Stimulated activated naive B cell treated with anti-CD40 and anti-IgM and Interleukin-4, amounts not matched to agents 10 μg/mL and 1 μg/mL and 100 μg/mL, for 72 hours (primary cell): ENCODE measurements around the gene PTRH2.
A peak's percentile ranks its signal among the peaks of the same experiment; 100 is the strongest.
"Not testable (repeated sequence)": the region's sequence is repeated elsewhere in the genome, so short reads cannot be mapped to it uniquely, and the experiment has no call there.

Experiments used
- ATAC-seq, 2 donors: fragments of 150-1000 bp; cut with Tn5 transposase; replicated peaks; 2 replicates each; pipeline ENCODE4 v1.10.0; 2021; ENCODE audit warnings: moderate library complexity in 1 of 2
- DNase-seq: peaks from one replicate; pipeline ENCODE4 v3.0.0; 2021
- H3K27ac Mint-ChIP-seq: one replicate; pipeline ENCODE4 v1.8.0; 2022; ENCODE audit warnings: mild to moderate bottlenecking, mixed read lengths
- H3K27me3 Mint-ChIP-seq, 2 donors: one replicate each; pipeline ENCODE4 v1.8.0; 2022; ENCODE audit warnings: mixed read lengths in 2 of 2
- H3K36me3 Mint-ChIP-seq, 2 donors: one replicate each; pipeline ENCODE4 v1.8.0; 2022; ENCODE audit warnings: mixed read lengths in 2 of 2, mild to moderate bottlenecking in 1 of 2
- H3K4me1 Mint-ChIP-seq, 2 donors: one replicate each; pipeline ENCODE4 v1.8.0; 2022; ENCODE audit warnings: mixed read lengths in 2 of 2, mild to moderate bottlenecking in 1 of 2
- H3K4me3 Mint-ChIP-seq, 2 donors: one replicate each; pipeline ENCODE4 v1.8.0; 2022; ENCODE audit warnings: mild to moderate bottlenecking in 2 of 2, mixed read lengths in 2 of 2, moderate library complexity in 1 of 2
- H3K9me3 Mint-ChIP-seq, 2 donors: one replicate each; pipeline ENCODE4 v1.8.0; 2022; ENCODE audit warnings: mixed read lengths in 2 of 2, mild to moderate bottlenecking in 1 of 2

Gene PTRH2

DNA sequence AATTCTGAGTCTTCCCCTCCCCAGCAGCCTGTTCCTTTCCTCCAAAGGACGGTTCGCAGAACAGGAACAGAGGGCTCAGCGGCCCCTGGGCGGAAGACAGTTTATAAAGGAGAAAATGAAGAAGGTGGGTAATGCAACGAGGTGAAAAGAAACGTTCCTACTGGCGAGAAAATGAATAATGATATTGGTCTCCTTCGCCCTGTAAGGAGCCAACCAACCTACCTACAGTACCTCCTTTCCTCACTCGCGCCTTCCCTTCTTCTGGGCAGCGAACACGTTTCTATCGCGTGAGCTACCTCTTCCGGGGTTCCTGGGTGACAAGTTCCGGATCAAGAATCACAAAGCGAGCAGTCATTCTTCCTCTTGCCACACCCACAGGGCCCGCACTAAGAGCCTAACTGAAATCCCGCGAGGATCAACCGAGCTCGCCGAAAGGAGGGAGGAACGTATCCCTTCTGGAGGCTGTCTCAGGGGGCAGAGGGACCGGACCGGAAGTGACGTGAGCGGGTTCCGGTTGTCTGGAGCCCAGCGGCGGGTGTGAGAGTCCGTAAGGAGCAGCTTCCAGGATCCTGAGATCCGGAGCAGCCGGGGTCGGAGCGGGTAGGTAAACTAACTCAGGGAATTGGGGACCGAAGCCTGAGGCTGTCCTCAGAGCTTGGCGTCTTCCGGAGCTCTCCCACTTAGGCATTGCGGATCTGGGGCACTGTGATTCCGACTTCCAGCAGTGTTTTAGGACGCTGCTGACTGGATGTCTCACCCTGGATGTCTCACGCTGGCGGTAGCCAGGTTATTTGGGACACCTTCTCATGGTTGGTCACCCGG, at the start of gene PTRH2, which contains the start of gene VMP1:
TSS of gene PTRH2 (minus strand) at position 282 of the 822 bp plus-strand sequence. CDS start 9,452 bp downstream, outside the sequence.
TSS of gene VMP1 (plus strand) at position 506 of the 822 bp plus-strand sequence. CDS start 23,793 bp downstream, outside the sequence.
- H3K27ac Mint-ChIP-seq, result peak within 1 kb of the TSS; percentile 99
- peaks cover 31 to 55% of the 10 kb centered on the region in 2 donors for H3K4me1 Mint-ChIP-seq
- H3K4me3 Mint-ChIP-seq, result peak within 1 kb of the TSS; percentile 98 to 99
- no peaks in the 10 kb centered on the region for H3K9me3 Mint-ChIP-seq
- no peaks in the 10 kb centered on the region for H3K27me3 Mint-ChIP-seq
- peak; percentile 96 to 97 for ATAC-seq
- DNase-seq, result peak; percentile 96
- H3K36me3 Mint-ChIP-seq, result peaks cover 16 to 39% of the 10 kb centered on the region in 2 donors

DNA sequence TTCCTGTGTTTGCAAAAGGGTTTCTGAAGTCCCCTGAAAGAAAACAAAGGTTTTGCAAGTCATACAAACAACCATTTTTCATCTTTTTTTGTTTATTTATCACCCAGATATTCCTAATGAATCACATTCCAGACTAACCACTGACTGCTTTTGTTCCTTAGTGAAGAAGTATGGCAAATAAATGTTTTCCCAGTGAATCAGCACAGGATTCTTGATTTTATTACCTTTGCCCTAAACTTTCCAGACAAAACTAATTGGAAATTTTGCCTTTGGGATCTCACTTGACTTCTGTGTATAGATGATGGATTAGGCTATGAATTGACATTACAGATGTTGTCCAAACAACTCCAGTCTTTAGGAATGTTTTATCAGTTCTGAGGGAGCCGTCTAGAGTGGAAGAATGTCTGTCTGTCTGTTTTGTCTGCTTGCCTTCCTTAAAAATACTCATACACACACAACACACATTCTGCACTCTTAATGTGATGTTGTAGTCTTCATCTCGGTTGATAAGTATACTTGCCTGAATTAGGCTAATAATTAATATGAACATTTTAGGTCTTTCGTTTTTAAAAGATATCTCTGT, 49.1 kb upstream of the PTRH2 start:
- Mint-ChIP-seq H3K4me3 (no peak overlapping the region), H3K27me3 (no peaks in the 10 kb centered on the region), H3K9me3 (peaks cover 4 to 6% of the 10 kb centered on the region in 2 donors), H3K36me3 (peaks cover 27 to 40% of the 10 kb centered on the region in 2 donors), H3K27ac (peak overlapping the region; percentile 89), H3K4me1 (peaks cover 19 to 72% of the 10 kb centered on the region in 2 donors)
- no peak for ATAC-seq
- no peak for DNase-seq

DNA sequence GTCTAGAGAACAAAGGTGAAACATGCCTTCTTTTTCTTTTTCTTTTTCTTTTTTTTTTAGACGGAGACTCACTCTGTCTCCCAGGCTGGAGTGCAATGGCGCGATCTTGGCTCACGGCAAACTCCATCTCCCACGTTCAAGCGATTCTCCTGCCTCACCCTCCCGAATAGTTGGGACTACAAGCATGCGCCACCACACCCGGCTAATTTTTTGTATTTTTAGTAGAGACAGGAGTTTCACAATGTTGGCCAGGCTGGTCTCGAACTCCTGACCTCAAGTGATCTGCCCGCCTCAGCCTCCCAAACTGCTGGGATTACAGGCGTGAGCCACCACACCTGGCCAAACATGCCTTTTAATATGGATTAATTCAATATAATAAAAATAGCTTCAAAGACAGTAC, 47.8 kb upstream of the PTRH2 start:
- Mint-ChIP-seq H3K4me1 (peaks cover 17 to 59% of the 10 kb centered on the region in 2 donors), H3K4me3 (peak overlapping the region; percentile 16 to 41), H3K36me3 (peaks cover 26 to 30% of the 10 kb centered on the region in 2 donors), H3K27ac (peak overlapping the region; percentile 51)
- not testable (repeated sequence) for ATAC-seq, H3K27me3 Mint-ChIP-seq, DNase-seq, H3K9me3 Mint-ChIP-seq

DNA sequence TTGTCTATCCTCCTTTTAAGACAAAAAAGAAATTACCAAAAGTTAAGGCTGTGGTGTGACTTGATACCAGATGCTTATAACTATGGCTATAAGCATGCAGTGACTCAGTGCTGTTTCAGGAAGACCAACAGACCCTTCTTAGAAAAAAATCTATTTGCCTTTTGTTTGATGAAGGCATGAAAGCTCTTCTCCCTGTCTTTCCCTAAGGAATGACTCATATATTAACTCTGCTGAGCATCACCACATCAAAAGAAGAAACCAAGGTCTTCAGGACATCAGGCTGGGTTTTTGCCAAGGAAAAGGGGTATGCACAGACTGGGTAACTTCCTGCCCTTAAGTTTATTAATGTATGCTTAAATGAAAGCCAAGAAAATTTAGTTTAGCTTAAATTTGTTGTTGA, 47.3 kb upstream of the PTRH2 start:
- peak overlapping the region; percentile 39 to 50 for H3K4me3 Mint-ChIP-seq
- H3K9me3 Mint-ChIP-seq, result peaks cover under 1 to 3% of the 10 kb centered on the region in 2 donors
- H3K36me3 Mint-ChIP-seq, result peaks cover 22 to 25% of the 10 kb centered on the region in 2 donors
- DNase-seq, result no peak
- H3K27me3 Mint-ChIP-seq, result no peaks in the 10 kb centered on the region
- peak; percentile 41 to 47 for ATAC-seq
- peak overlapping the region; percentile 84 for H3K27ac Mint-ChIP-seq
- H3K4me1 Mint-ChIP-seq, result peaks cover 14 to 54% of the 10 kb centered on the region in 2 donors

DNA sequence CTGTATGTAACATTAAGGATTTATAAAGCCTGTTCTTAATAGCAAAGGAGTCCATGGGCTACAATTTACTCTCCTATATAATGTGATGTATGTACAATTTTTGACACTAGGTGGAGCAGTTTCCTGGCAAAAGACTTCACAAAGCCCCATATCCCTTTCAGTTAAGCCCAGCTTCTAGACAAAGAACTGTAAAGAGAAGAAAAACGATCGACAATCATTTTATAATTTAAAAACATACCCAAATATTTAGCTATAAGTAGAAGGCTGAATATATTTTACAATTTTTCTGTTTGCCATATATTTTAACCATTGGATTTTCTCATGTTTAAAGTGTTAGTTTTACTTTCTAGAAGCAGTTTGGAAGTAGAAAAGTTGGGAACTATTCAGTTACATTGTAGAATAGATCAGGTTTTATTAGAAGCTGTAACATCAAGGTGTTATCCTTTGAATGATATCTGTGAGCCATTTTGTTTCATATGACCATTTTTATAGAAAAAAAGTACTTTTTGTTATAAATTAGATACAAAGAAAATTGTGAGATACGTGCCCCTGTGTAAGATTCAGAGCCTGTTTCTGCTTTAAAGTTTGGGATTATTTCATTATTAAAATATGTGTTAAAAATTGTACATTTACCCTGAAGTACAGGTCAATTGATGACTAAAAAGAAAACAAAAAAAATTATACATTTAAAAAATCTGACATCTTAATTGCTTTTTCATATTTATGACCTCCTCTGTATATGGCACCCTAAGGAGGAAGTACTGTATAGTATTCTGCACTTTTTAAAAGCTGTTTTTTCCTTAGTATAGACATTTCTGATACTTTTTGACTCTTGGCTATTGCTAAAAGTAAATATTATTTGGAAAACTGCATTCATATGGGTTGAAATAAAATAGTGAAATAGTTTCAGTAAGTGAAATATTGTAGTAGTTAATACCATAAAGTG, 46.6 kb upstream of the PTRH2 start:
- peak; percentile 94 to 96 for ATAC-seq
- Mint-ChIP-seq H3K27ac (peak overlapping the region; percentile 84), H3K27me3 (no peaks in the 10 kb centered on the region), H3K9me3 (no peaks in the 10 kb centered on the region), H3K4me1 (peaks cover 13 to 51% of the 10 kb centered on the region in 2 donors), H3K36me3 (peaks cover 18 to 19% of the 10 kb centered on the region in 2 donors), H3K4me3 (peak overlapping the region in 1 of 2 donors; percentile 32)
- DNase-seq, result no peak

DNA sequence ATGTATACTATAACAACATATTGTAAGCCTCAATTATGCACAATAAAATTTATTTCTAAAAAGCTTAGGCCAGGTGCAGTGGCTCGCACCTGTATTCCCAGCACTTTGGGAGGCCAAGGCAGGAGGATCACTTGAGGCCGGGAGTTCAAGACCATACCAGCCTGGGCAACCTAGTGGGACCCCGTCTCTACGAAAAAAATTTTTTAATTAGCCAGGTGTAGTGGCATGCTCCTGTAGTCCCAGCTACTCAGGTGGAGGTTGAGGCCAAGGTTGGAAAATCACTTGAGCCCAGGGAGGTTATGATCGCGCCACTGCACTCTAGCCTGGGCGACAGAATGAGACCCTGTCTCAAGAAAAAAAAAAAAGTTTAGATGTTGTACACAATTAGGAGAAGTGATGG, 45.7 kb upstream of the PTRH2 start:
- DNase-seq (no peak), ATAC-seq (peak in 1 of 2 donors; percentile 6)
- H3K4me1 Mint-ChIP-seq, result peaks cover 12 to 47% of the 10 kb centered on the region in 2 donors
- H3K27ac Mint-ChIP-seq, result no peak overlapping the region
- no peaks in the 10 kb centered on the region for H3K9me3 Mint-ChIP-seq
- H3K4me3 Mint-ChIP-seq, result no peak overlapping the region
- H3K27me3 Mint-ChIP-seq, result no peaks in the 10 kb centered on the region
- peaks cover 12% of the 10 kb centered on the region in 2 donors for H3K36me3 Mint-ChIP-seq

DNA sequence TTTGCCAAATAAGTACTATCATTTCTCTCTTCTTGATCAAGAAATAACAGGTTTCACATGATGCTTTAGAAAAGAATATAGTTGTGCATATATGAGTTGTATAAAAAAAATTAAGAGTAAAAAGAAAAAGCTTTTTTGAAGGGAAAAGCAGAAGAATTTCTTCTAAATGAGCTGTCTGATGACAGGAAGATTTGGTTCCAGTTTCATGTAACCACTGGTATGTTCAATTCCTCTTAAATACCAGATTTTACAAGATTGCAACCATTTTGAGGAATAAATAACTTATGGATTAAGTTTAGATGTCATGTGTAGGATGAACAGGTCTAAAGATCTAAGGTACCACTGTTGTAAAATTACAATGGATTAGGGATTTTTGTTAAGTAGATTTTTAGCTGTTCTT, 45.2 kb upstream of the PTRH2 start:
- Mint-ChIP-seq H3K27me3 (no peaks in the 10 kb centered on the region), H3K9me3 (no peaks in the 10 kb centered on the region), H3K4me3 (no peak overlapping the region), H3K4me1 (peaks cover 10 to 44% of the 10 kb centered on the region in 2 donors), H3K36me3 (peaks cover 10% of the 10 kb centered on the region in 2 donors), H3K27ac (peak overlapping the region; percentile 20)
- ATAC-seq, result no peak
- DNase-seq, result no peak

DNA sequence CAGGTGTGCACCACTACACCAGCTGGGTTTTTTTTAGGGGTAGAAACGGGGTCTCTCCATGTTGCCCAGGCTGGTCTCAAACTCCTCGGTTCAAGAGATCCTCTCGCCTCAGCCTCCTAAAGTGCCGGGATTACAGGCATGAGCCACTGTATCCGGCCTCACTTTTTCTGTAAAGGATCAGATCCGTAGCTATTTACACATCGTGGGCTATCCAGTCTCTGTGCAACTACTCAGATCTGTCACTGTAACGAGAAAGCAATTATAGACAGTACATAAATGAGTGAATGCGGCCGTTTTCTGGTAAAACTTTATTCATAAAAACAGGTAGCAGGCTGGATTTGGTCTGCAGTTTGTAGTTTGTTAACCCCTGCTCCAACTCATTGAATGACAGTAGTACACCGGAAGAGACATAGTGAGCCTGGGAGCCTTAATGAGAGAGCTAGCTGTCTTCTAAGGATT, 44.8 kb upstream of the PTRH2 start:
- Mint-ChIP-seq H3K4me1 (peaks cover 10 to 48% of the 10 kb centered on the region in 2 donors), H3K27ac (no peak overlapping the region), H3K27me3 (no peaks in the 10 kb centered on the region), H3K36me3 (peaks cover 10% of the 10 kb centered on the region in 2 donors), H3K9me3 (no peaks in the 10 kb centered on the region), H3K4me3 (no peak overlapping the region)
- DNase-seq, result no peak
- no peak for ATAC-seq

DNA sequence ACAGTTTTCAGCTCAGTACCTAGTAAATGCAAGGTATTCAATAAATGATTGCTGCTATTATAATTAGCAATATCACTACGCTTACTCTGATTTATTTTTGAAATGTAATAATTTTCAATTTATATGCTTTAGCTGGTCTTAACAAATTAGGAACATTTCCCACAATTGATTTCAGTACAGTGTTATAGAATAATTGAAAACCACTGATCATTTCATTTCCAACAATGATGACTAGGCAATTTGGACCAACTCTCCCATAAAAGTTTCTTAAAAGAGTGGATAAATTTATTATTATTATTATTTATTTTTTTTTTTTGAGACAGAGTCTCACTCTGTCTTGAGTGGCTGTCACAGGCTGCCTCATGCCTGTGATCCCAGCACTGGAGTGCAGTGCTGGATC, 41.4 kb upstream of the PTRH2 start:
- Mint-ChIP-seq H3K4me3 (no peak overlapping the region), H3K36me3 (peaks cover 6 to 8% of the 10 kb centered on the region in 2 donors), H3K27me3 (no peaks in the 10 kb centered on the region), H3K4me1 (peaks cover 0 to 23% of the 10 kb centered on the region in 2 donors), H3K27ac (no peak overlapping the region), H3K9me3 (no peaks in the 10 kb centered on the region)
- ATAC-seq, result no peak
- DNase-seq, result no peak

DNA sequence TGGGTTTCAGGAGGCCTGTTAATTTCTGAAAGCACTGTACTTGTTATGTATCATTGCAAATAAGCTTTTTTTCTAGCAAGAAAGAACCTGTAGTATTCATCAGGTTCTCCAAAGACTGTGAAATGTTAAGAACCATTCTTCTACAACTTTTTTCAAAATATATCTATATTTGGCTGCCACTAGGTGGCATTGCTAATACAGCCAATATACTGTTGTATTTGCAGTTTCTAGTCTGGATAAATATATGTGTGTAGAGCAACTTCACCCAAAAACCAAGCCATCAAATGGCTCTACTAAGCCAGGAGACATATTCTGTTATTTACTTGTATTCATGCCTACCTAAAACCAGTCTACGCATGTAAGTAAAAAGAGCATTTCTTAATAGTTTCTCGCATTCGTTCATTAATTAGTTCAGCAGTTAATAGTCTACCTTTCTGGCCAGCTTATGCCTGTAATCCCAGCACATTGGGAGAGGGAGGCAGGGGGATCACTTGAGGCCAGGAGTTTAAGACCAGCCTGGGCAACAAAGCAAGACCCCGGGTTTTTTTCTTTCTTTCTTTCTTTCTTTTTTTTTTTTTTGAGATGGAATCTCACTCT, 39.7 kb upstream of the PTRH2 start:
- peak; percentile 61 to 64 for ATAC-seq
- DNase-seq, result no peak
- H3K27me3 Mint-ChIP-seq, result no peaks in the 10 kb centered on the region
- peaks cover 0 to 4% of the 10 kb centered on the region in 2 donors for H3K9me3 Mint-ChIP-seq
- H3K4me3 Mint-ChIP-seq, result no peak overlapping the region
- no peak overlapping the region for H3K27ac Mint-ChIP-seq
- peaks cover 12 to 22% of the 10 kb centered on the region in 2 donors for H3K36me3 Mint-ChIP-seq
- H3K4me1 Mint-ChIP-seq, result peaks cover 0 to 11% of the 10 kb centered on the region in 2 donors

DNA sequence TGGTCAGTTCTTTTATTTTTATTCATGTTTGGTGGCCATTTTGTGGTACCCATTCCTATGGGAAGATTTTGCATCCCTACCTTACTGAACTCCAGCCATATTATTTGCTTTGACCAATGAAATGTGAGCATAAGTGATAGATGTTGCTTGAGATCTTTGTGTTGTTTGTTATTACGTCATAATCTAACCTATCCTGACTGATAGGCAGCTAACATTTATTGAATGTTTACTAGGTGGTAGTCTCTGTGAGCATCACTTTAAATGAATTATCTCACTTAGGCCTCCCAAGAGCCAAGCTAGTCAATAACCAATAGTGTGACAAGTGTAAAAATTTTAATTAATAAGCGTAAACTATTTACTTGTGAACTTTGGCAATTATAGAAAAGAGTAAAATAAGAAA, 37.8 kb upstream of the PTRH2 start:
- peaks cover 0 to 6% of the 10 kb centered on the region in 2 donors for H3K4me1 Mint-ChIP-seq
- H3K9me3 Mint-ChIP-seq, result peaks cover 0 to 4% of the 10 kb centered on the region in 2 donors
- ATAC-seq, result no peak
- H3K36me3 Mint-ChIP-seq, result peaks cover 16 to 33% of the 10 kb centered on the region in 2 donors
- DNase-seq, result no peak
- H3K4me3 Mint-ChIP-seq, result no peak overlapping the region
- H3K27me3 Mint-ChIP-seq, result no peaks in the 10 kb centered on the region
- no peak overlapping the region for H3K27ac Mint-ChIP-seq

DNA sequence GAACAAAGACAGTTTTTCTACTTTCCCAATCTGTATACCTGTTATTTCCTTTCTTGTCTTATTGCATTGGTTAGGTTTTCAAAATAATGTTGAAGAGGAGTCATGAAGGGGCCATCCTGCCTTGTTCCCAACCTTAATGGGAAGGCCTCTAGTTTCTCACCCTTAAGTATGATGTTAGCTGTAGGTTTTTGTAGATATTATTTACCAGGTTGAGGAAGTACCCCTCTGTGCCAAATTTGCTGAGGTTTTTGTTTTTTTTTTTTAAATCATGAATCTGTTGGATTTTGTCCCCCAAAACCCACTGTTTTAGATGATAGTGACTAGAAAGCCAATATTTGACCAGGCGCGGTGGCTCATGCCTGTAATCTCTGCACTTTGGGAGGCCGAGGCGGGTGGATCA, 36.6 kb upstream of the PTRH2 start:
- peaks cover 0 to 6% of the 10 kb centered on the region in 2 donors for H3K4me1 Mint-ChIP-seq

DNA sequence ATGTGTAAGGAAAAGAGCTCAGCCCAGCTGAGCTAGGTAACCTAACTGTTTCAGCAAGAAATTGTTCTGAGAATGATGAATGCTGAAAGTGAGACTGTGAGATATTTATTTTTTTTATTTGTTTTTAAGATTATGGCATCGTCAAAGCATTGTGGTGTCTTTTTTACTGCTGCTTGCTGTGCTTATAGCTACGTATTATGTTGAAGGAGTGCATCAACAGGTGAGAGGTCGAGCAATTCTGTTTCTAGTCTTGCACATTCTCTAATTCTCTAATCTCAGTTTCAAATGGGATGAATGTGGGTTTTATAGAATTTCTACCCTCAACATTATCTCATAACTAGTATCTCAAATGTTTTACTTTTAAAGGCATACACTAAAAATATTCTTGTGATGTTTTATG, 30.1 kb upstream of the PTRH2 start:
- Mint-ChIP-seq H3K27ac (no peak overlapping the region), H3K27me3 (no peaks in the 10 kb centered on the region), H3K36me3 (peaks cover 34 to 39% of the 10 kb centered on the region in 2 donors), H3K4me3 (no peak overlapping the region), H3K4me1 (no peaks in the 10 kb centered on the region), H3K9me3 (no peaks in the 10 kb centered on the region)
- DNase-seq, result no peak
- no peak for ATAC-seq

More for the DNA sequence above, 36.6 kb upstream of the PTRH2 start:
- no peak overlapping the region for H3K4me3 Mint-ChIP-seq
- peaks cover 0 to 4% of the 10 kb centered on the region in 2 donors for H3K9me3 Mint-ChIP-seq
- no peaks in the 10 kb centered on the region for H3K27me3 Mint-ChIP-seq
- H3K36me3 Mint-ChIP-seq, result peaks cover 24 to 37% of the 10 kb centered on the region in 2 donors
- H3K27ac Mint-ChIP-seq, result no peak overlapping the region
- DNase-seq, result no peak
- ATAC-seq, result no peak
